MM.1S (cell line): ENCODE results near the gene PTCSC3.
"Not testable (repeated sequence)": the region's sequence is repeated elsewhere in the genome, so short reads cannot be mapped to it uniquely, and the experiment has no call there.

Source experiments
- DNase-seq: peaks from one replicate; pipeline ENCODE4 v3.0.0-alpha.2; 2015
- H2AFZ ChIP-seq: fragments of 300-600 bp; sonication (generic); 2 replicates; pipeline ENCODE4 v1.6.0; 2016; ENCODE audit warnings: antibody characterized with exemption, low read length
- H3F3A ChIP-seq: fragments of 300-600 bp; sonication (generic); 2 replicates; pipeline ENCODE4 v1.6.1; 2016; ENCODE audit warnings: mild to moderate bottlenecking, antibody characterized with exemption, low read length, moderate library complexity, mixed read lengths; ENCODE audit not compliant: insufficient read depth
- H3K27ac ChIP-seq: fragments of 300-600 bp; sonication (generic); 2 replicates; pipeline ENCODE4 v1.5.1; 2016; ENCODE audit warnings: mild to moderate bottlenecking, low read length
- H3K27me3 ChIP-seq: fragments of 300-600 bp; sonication (generic); replicated peaks from 2 replicates; pipeline ENCODE4 v1.6.0; 2016; ENCODE audit warnings: low read length; ENCODE audit not compliant: insufficient read depth
- H3K36me3 ChIP-seq: fragments of 300-600 bp; sonication (generic); replicated peaks from 2 replicates; pipeline ENCODE4 v1.6.1; 2016; ENCODE audit warnings: mild to moderate bottlenecking, low read length, mixed read lengths; ENCODE audit not compliant: insufficient read depth
- H3K4me1 ChIP-seq: fragments of 300-600 bp; sonication (generic); 2 replicates; pipeline ENCODE4 v1.6.1; 2016; ENCODE audit warnings: low read length, mixed read lengths
- H3K4me2 ChIP-seq: fragments of 300-600 bp; sonication (generic); 2 replicates; pipeline ENCODE4 v1.6.0; 2016; ENCODE audit warnings: low read depth, low read length
- H3K4me3 ChIP-seq: fragments of 300-600 bp; sonication (generic); 2 replicates; pipeline ENCODE4 v1.5.1; 2016; ENCODE audit warnings: low read length, mixed read lengths
- H3K79me2 ChIP-seq: fragments of 300-600 bp; sonication (generic); 2 replicates; pipeline ENCODE4 v1.6.1; 2016; ENCODE audit warnings: mixed run types, low read length, mixed read lengths
- H3K9ac ChIP-seq: fragments of 300-600 bp; sonication (generic); 2 replicates; pipeline ENCODE4 v1.6.1; 2016; ENCODE audit warnings: low read length, mixed read lengths
- H3K9me2 ChIP-seq: fragments of 300-600 bp; sonication (generic); replicated peaks from 2 replicates; pipeline ENCODE4 v1.6.1; 2016; ENCODE audit warnings: mild to moderate bottlenecking, low read length, mixed read lengths; ENCODE audit not compliant: insufficient read depth
- H3K9me3 ChIP-seq: fragments of 300-600 bp; sonication (generic); replicated peaks from 2 replicates; pipeline ENCODE4 v1.6.1; 2016; ENCODE audit warnings: mild to moderate bottlenecking, low read length, mixed read lengths; ENCODE audit not compliant: insufficient read depth
- H4K20me1 ChIP-seq: fragments of 300-600 bp; sonication (generic); 2 replicates; pipeline ENCODE4 v1.6.1; 2016; ENCODE audit warnings: mild to moderate bottlenecking, low read length, moderate library complexity, mixed read lengths; ENCODE audit not compliant: insufficient read depth
- CTCF ChIP-seq: fragments of 300-600 bp; sonication (generic); IDR thresholded peaks from 2 replicates; pipeline ENCODE4 v1.5.1; 2016; ENCODE audit warnings: antibody characterized with exemption, low read length, mixed read lengths
- EZH2 ChIP-seq: fragments of 300-600 bp; sonication (generic); optimal IDR thresholded peaks from 2 replicates; pipeline ENCODE3; 2017; ENCODE audit warnings: low read depth, mild to moderate bottlenecking, antibody characterized with exemption, low read length, mixed read lengths
- EZH2phosphoT487 ChIP-seq: fragments of 300-600 bp; sonication (generic); IDR thresholded peaks from 2 replicates; pipeline ENCODE4 v1.6.1; 2018; ENCODE audit warnings: antibody characterized with exemption, low read length

The PTCSC3 gene

GRCh38 chr14:36111822-36112583 lies 64.5 kb downstream of the PTCSC3 start:
- H3K9ac ChIP-seq = no peak overlapping the region
- TF ChIP-seq CTCF = no peak
- TF ChIP-seq EZH2 = no peak
- TF ChIP-seq EZH2phosphoT487 = no peak
- H3K4me1 ChIP-seq = no peaks in the 10 kb centered on the region
- no peak overlapping the region for H2AFZ ChIP-seq
- H3K9me2 ChIP-seq = no peaks in the 10 kb centered on the region
- no peaks in the 10 kb centered on the region for H3K9me3 ChIP-seq
- H3F3A ChIP-seq = no peaks in the 10 kb centered on the region
- no peaks in the 10 kb centered on the region for H4K20me1 ChIP-seq
- no peak overlapping the region for H3K4me2 ChIP-seq
- H3K79me2 ChIP-seq = no peaks in the 10 kb centered on the region
- H3K27me3 ChIP-seq = no peaks in the 10 kb centered on the region
- no peak overlapping the region for H3K27ac ChIP-seq
- H3K36me3 ChIP-seq = no peaks in the 10 kb centered on the region
- DNase-seq = no peak
- no peak overlapping the region for H3K4me3 ChIP-seq

- Histone ChIP-seq H2AFZ (no peak overlapping the region), H3F3A (no peaks in the 10 kb centered on the region), H3K4me3 (no peak overlapping the region), H3K27me3 (no peaks in the 10 kb centered on the region), H4K20me1 (no peaks in the 10 kb centered on the region), H3K27ac (no peak overlapping the region), H3K36me3 (no peaks in the 10 kb centered on the region), H3K4me1 (no peaks in the 10 kb centered on the region), H3K9me3 (no peaks in the 10 kb centered on the region), H3K4me2 (no peak overlapping the region), H3K79me2 (no peaks in the 10 kb centered on the region), H3K9me2 (no peaks in the 10 kb centered on the region), H3K9ac (no peak overlapping the region)
- TF ChIP-seq EZH2phosphoT487 = no peak
- DNase-seq = no peak
Measured at GRCh38 chr14:36105401-36105800, 71.1 kb downstream of the PTCSC3 start.

GRCh38 chr14:36104258-36104657 lies 72.3 kb downstream of the PTCSC3 start:
- not testable (repeated sequence) for H4K20me1 ChIP-seq, H2AFZ ChIP-seq, H3F3A ChIP-seq, H3K27ac ChIP-seq, H3K9me3 ChIP-seq, H3K4me2 ChIP-seq, H3K4me3 ChIP-seq, H3K79me2 ChIP-seq, H3K9ac ChIP-seq, H3K36me3 ChIP-seq, H3K27me3 ChIP-seq, H3K4me1 ChIP-seq, DNase-seq, H3K9me2 ChIP-seq

- Histone ChIP-seq H3K9me2 (no peaks in the 10 kb centered on the region), H3K4me1 (no peaks in the 10 kb centered on the region), H3K36me3 (no peaks in the 10 kb centered on the region), H3K4me2 (no peak overlapping the region), H3K79me2 (no peaks in the 10 kb centered on the region), H3K27me3 (no peaks in the 10 kb centered on the region), H3K9ac (no peak overlapping the region), H4K20me1 (no peaks in the 10 kb centered on the region), H3K9me3 (no peaks in the 10 kb centered on the region), H3F3A (no peaks in the 10 kb centered on the region), H2AFZ (no peak overlapping the region), H3K27ac (no peak overlapping the region), H3K4me3 (no peak overlapping the region)
- no peak for TF ChIP-seq EZH2phosphoT487
- TF ChIP-seq EZH2 = no peak
- no peak for TF ChIP-seq CTCF
- DNase-seq = no peak
Measured at GRCh38 chr14:36099619-36100018, 76.9 kb downstream of the PTCSC3 start.
